Tibial artery (tissue), 4 donors: ENCODE measurements around the gene GOLPH3L.

Experiments
- DNase-seq, 2 donors: peaks; one replicate each; pipeline ENCODE4 v3.0.0-alpha.2; 2019
- H3K27ac ChIP-seq, 2 donors: fragments of 200-600 bp; sonication (generic) in 1 of 2; 1 replicate in 1 of 2; 2 replicates in 1 of 2; pipeline ENCODE4 v1.5.1; 2018 to 2019; ENCODE audit warnings: mild to moderate bottlenecking in 1 of 2
- H3K27me3 ChIP-seq, 2 donors: fragments of 200-600 bp; sonication (generic) in 1 of 2; one replicate each; pipeline versions ENCODE4 v1.5.1 to v1.6.0; 2016 to 2019
- H3K36me3 ChIP-seq, 3 donors: fragments of 200-600 bp; sonication (generic) in 2 of 3; one replicate each; pipeline ENCODE4 v1.5.1; 2016 to 2019; ENCODE audit warnings: mild to moderate bottlenecking in 2 of 3
- H3K4me1 ChIP-seq, 4 donors: fragments of 200-600 bp; sonication (generic) in 2 of 4; 1 replicate in 3 of 4; 2 replicates in 1 of 4; pipeline ENCODE4 v1.5.1; 2016 to 2019
- H3K4me3 ChIP-seq, 2 donors: fragments of 200-600 bp; sonication (generic) in 1 of 2; 1 replicate in 1 of 2; 2 replicates in 1 of 2; pipeline ENCODE4 v1.5.1; 2018 to 2019; ENCODE audit warnings: mild to moderate bottlenecking in 2 of 2
- H3K9me3 ChIP-seq, 3 donors: fragments of 200-600 bp; sonication (generic) in 1 of 3; one replicate each; pipeline ENCODE4 v1.5.1; 2016 to 2019
- CTCF ChIP-seq, 2 experiments: fragments of 200-600 bp in 1 of 2; fragments of 450-650 bp in 1 of 2; IDR thresholded peaks; one replicate each; pipeline ENCODE4 v1.5.1; 2017 to 2019; ENCODE audit warnings: antibody characterized with exemption in 2 of 2, mild to moderate bottlenecking in 1 of 2, moderate library complexity in 1 of 2
- intact Hi-C: fragments of 100-400 bp; cut with DNase I; formaldehyde crosslinking; loops from one replicate; pipeline ENCODE4 v1.15.0; 2023; ENCODE audit warnings: low total_unique reads

The GOLPH3L gene

GRCh38 chr1:150596976-150597375 is 100.0 kb downstream of the GOLPH3L start:
- TF ChIP-seq CTCF (IDR thresholded peaks at IDR 0.05) = no peak
- no peaks in the 10 kb centered on the region for H3K9me3 ChIP-seq
- H3K4me1 ChIP-seq = no peaks in the 10 kb centered on the region
- peaks cover 4 to 38% (median 12%) of the 10 kb centered on the region in 3 donors for H3K36me3 ChIP-seq
- DNase-seq = peak in 1 of 2 donors; percentile 13
- H3K4me3 ChIP-seq = no peak overlapping the region
- H3K27ac ChIP-seq = no peak overlapping the region
- H3K27me3 ChIP-seq = no peaks in the 10 kb centered on the region
- intact Hi-C loops = no loop called here
